ENCODE results near the gene RPAIN.
A peak's percentile ranks its signal among the peaks of the same experiment; 100 is the strongest.

Gene RPAIN

DNA sequence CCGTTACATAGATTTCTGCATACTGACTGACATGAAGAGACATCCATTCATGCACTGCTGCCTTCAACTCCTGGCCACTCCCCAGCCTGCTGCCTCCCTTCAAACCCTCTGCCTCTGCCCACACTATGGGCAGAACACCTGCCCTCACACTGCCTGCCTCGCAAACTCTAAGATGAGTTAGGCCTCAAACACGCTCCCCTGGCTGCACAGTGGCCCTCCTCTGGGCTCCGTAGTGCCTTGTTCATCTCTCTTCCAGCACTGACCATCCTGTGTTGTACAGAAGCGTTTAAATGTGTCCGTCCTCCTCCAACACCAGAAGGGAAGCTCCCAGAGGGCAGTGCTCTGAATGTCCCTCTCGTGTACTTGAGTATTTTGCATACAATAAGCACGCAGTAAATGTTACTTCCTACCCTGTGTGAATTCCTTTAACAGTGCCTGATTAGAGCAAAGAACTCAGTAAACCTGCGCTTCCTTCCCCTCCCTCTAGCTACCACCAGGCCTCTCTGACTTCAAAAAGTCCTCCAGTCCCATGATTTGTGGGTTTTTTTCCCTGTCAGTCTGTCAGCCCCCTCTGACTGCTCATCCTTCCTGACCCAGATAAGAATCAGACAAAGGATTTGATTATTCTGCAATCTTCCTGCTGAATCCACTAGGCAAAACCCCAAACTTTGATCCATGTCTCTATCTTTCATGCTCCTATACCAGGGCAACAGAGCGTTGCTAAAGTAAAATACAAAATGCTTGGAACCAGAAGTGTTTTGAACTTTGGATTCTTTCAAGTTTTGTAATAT is 44.9 kb downstream of the RPAIN start:
- Mint-ChIP-seq H3K27me3 (ENCODE audit: low read depth) (no peaks in the 10 kb centered on the region), H3K4me3 (peak overlapping the region in 1 of 3 experiments; percentile 5), H3K27ac (no peak overlapping the region), H3K36me3 (ENCODE audit: low read depth) (peaks cover 15% of the 10 kb centered on the region), H3K9me3 (no peaks in the 10 kb centered on the region), H3K4me1 (peaks cover 19% of the 10 kb centered on the region)
- TF ChIP-seq, protein P1, sequence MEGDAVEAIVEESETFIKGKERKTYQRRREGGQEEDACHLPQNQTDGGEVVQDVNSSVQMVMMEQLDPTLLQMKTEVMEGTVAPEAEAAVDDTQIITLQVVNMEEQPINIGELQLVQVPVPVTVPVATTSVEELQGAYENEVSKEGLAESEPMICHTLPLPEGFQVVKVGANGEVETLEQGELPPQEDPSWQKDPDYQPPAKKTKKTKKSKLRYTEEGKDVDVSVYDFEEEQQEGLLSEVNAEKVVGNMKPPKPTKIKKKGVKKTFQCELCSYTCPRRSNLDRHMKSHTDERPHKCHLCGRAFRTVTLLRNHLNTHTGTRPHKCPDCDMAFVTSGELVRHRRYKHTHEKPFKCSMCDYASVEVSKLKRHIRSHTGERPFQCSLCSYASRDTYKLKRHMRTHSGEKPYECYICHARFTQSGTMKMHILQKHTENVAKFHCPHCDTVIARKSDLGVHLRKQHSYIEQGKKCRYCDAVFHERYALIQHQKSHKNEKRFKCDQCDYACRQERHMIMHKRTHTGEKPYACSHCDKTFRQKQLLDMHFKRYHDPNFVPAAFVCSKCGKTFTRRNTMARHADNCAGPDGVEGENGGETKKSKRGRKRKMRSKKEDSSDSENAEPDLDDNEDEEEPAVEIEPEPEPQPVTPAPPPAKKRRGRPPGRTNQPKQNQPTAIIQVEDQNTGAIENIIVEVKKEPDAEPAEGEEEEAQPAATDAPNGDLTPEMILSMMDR (IDR thresholded peaks at IDR 0.05; ENCODE audit: unreplicated experiment in 3 of 3) = no peak

DNA sequence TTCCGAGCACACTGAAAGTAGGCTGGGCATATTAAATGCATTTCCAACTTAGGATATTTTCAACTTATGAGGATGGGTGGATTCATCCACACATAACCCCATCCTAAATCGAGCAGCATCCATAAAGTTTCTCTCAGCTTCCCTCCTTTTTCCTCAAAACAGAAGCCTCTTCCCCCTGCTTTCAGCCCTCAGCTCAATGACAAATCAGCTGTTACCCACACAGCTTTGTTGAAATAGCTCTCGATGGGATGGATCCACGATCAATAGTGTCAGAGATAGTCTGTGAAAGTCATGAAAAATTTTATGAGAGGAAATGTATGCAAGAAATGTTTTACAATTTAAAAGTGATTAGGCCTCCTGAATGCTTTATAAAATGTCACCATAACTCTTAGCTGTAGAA is 46.3 kb downstream of the RPAIN start:
- H3K36me3 Mint-ChIP-seq (ENCODE audit: low read depth) = peaks cover 8% of the 10 kb centered on the region
- no peaks in the 10 kb centered on the region for H3K9me3 Mint-ChIP-seq
- TF ChIP-seq, protein P1 (IDR thresholded peaks at IDR 0.05; ENCODE audit: unreplicated experiment in 3 of 3) = no peak
- H3K27ac Mint-ChIP-seq = no peak overlapping the region
- no peaks in the 10 kb centered on the region for H3K27me3 Mint-ChIP-seq (ENCODE audit: low read depth)
- H3K4me3 Mint-ChIP-seq = peak overlapping the region; percentile 13 to 88 (median 85)
- H3K4me1 Mint-ChIP-seq = peaks cover 19% of the 10 kb centered on the region

DNA sequence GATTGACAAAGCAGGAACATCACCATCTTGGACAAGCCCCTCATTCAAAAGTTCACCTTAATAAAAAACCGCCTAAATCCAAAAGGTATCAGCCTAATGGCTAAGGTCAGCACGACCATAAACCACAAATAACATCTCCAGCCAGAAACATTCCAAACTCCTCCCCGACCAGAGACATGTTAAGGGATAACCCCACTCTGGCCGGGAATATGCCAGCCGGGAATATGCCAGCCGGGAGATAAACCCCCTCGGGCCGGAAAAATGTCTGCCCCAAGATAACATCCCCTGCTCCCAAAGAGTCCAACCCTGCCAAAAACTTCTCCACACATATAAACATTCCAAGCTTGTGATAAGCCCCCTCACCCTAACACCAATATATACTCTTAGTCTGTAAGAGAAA is 47.4 kb downstream of the RPAIN start:
- Mint-ChIP-seq H3K4me1 (peaks cover 19% of the 10 kb centered on the region), H3K36me3 (ENCODE audit: low read depth) (peaks cover 16% of the 10 kb centered on the region), H3K27me3 (ENCODE audit: low read depth) (no peaks in the 10 kb centered on the region), H3K9me3 (no peaks in the 10 kb centered on the region), H3K27ac (peak overlapping the region; percentile 8 to 71 (median 47)), H3K4me3 (peak overlapping the region; percentile 85 to 88 (median 88))
- TF ChIP-seq, protein P1 (IDR thresholded peaks at IDR 0.05; ENCODE audit: unreplicated experiment in 3 of 3) = no peak

DNA sequence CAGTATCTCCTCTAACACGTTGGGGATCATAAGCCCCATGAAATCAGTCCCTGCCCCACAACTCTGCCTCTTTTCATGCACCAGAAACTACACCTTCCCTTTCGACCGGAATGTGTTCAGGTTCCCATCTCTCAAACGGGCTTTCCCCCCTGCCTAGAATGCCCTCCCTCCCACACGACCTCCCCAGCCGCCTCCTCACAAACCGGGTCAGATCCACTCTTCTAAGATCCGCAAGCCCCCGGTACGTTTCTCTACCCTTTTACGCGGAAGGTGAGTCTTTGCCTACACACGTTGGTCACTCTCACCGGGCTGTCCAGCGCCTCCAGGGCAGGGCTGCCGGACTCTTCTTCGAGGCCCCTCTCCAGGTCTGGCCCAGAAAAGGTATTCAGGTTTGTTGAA is 48.1 kb downstream of the RPAIN start:
- Mint-ChIP-seq H3K4me3 (peak overlapping the region; percentile 85 to 88 (median 88)), H3K9me3 (no peaks in the 10 kb centered on the region), H3K27me3 (ENCODE audit: low read depth) (no peaks in the 10 kb centered on the region), H3K36me3 (ENCODE audit: low read depth) (peaks cover 19% of the 10 kb centered on the region), H3K27ac (peak overlapping the region; percentile 8 to 71 (median 47)), H3K4me1 (peaks cover 19% of the 10 kb centered on the region)
- TF ChIP-seq, protein P1 (IDR thresholded peaks at IDR 0.05; ENCODE audit: unreplicated experiment in 3 of 3) = no peak

DNA sequence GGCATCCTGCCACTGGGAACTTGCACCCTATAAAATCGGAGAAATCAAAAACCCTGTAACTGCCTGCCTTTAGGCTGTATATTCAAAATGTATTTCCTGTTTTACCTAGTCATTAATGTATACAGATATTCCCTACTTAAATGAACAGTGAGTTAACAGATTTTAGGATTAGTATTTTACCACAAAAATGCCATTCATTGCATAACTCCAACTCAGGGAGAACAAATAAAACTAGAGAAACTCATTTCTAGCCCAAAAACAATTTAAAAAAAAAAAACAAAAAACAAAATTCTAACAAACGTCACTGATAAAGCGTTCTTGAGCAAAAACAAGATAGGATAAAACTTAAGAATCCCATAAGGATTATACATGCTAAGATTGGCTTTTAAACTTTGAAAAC is 52.5 kb downstream of the RPAIN start:
- TF ChIP-seq, protein P1 (IDR thresholded peaks at IDR 0.05; ENCODE audit: unreplicated experiment in 3 of 3) = no peak
- Mint-ChIP-seq H3K27ac (no peak overlapping the region), H3K4me1 (peaks cover 7% of the 10 kb centered on the region), H3K4me3 (no peak overlapping the region), H3K36me3 (ENCODE audit: low read depth) (peaks cover 52% of the 10 kb centered on the region), H3K27me3 (ENCODE audit: low read depth) (no peaks in the 10 kb centered on the region), H3K9me3 (peaks cover 5% of the 10 kb centered on the region)

DNA sequence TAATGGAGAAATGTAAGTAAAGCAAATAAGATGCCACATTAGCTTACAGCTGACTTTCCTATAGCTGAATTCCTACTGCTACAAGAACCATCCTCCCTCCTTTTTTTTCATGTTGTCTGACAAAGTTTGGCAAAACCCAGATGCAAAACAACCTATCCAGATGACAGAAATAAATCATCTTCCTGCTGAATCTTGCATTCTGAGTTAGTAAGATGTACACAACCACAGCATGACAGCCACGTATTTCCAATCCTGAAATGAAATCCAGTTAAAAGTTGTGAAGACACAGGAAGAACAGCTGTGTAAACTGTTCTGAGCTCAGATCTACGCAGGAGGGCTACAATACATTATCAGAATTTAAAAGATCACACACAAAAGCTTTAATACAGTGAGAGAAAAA is 53.9 kb downstream of the RPAIN start:
- Mint-ChIP-seq H3K4me3 (no peak overlapping the region), H3K4me1 (no peaks in the 10 kb centered on the region), H3K36me3 (ENCODE audit: low read depth) (peaks cover 66% of the 10 kb centered on the region), H3K27ac (no peak overlapping the region), H3K9me3 (peaks cover 7% of the 10 kb centered on the region), H3K27me3 (ENCODE audit: low read depth) (no peaks in the 10 kb centered on the region)
- TF ChIP-seq, protein P1 (IDR thresholded peaks at IDR 0.05; ENCODE audit: unreplicated experiment in 3 of 3) = no peak
